ENCODE measurements around the gene WWP2. TPM values are rescaled to one million over a fixed set of nuclear protein-coding genes. Genes with fewer than 3 reads are reported as not detected.
"Not testable (repeated sequence)": the region's sequence is repeated elsewhere in the genome, so short reads cannot be mapped to it uniquely, and the experiment has no call there.

The WWP2 gene
- total RNA-seq, 2 donors from 2014 or later = 34.8 to 78.8 TPM

- no peak overlapping the region for H3K4me3 ChIP-seq
- H3K27me3 ChIP-seq = no peaks in the 10 kb centered on the region
- no peaks in the 10 kb centered on the region for H3K4me1 ChIP-seq
- H3K9me3 ChIP-seq = no peaks in the 10 kb centered on the region
- peaks cover 0 to 15% of the 10 kb centered on the region in 2 donors for H3K36me3 ChIP-seq (replicated peaks in 1 of 2; ENCODE audit: insufficient read depth in 1 of 2, low read depth in 2 of 2)
- DNase-seq (no peak), ATAC-seq (no peak)
- WGBS, 2 donors = 79 to 81% methylated on average over 6 of the region's 6 CpGs
- no peak overlapping the region for H3K27ac ChIP-seq
- TF ChIP-seq CTCF (IDR thresholded peaks at IDR 0.05) (no peak), POLR2A (IDR thresholded peaks at IDR 0.05) (no peak)
- intact Hi-C loops (cut with DNase I) = no loop called here
Observed at GRCh38 chr16:69784586-69784985, 22.5 kb downstream of the WWP2 start.

GRCh38 chr16:69787883-69788282 lies 25.8 kb downstream of the WWP2 start:
- H3K27me3 ChIP-seq = no peaks in the 10 kb centered on the region
- H3K36me3 ChIP-seq (replicated peaks in 1 of 2; ENCODE audit: insufficient read depth in 1 of 2, low read depth in 2 of 2) = peaks cover 0 to 16% of the 10 kb centered on the region in 2 donors
- no peak for TF ChIP-seq POLR2A (IDR thresholded peaks at IDR 0.05)
- TF ChIP-seq CTCF (IDR thresholded peaks at IDR 0.05) = no peak
- intact Hi-C loops (cut with DNase I) = no loop called here
- H3K9me3 ChIP-seq = no peaks in the 10 kb centered on the region
- no peak for DNase-seq
- H3K27ac ChIP-seq = no peak overlapping the region
- WGBS, 2 donors = 85 to 91% methylated on average over 4 of the region's 4 CpGs
- H3K4me3 ChIP-seq = no peak overlapping the region
- no peaks in the 10 kb centered on the region for H3K4me1 ChIP-seq
- no peak for ATAC-seq

GRCh38 chr16:69791391-69791847 lies 29.3 kb downstream of the WWP2 start:
- intact Hi-C loops (cut with DNase I) = loop anchor here (5.0 kb wide), 1 partner anchor 141 kb away; no protein-coding TSS in a partner anchor
- H3K4me1 ChIP-seq, ATAC-seq, H3K27me3 ChIP-seq, DNase-seq, H3K9me3 ChIP-seq, H3K4me3 ChIP-seq, H3K27ac ChIP-seq: not testable (repeated sequence)
- 88 to 92% methylated on average over 6 of the region's 6 CpGs for WGBS, 2 donors
- peaks cover 0 to 16% of the 10 kb centered on the region in 2 donors for H3K36me3 ChIP-seq (replicated peaks in 1 of 2; ENCODE audit: insufficient read depth in 1 of 2, low read depth in 2 of 2)

- H3K36me3 ChIP-seq (replicated peaks in 1 of 2; ENCODE audit: insufficient read depth in 1 of 2, low read depth in 2 of 2) = peaks cover 0 to 6% of the 10 kb centered on the region in 2 donors
- intact Hi-C loops (cut with DNase I) = loop anchor here (5.0 kb wide), 1 partner anchor 139 kb away; no protein-coding TSS in a partner anchor
- no peaks in the 10 kb centered on the region for H3K27me3 ChIP-seq
- H3K27ac ChIP-seq = no peak overlapping the region
- DNase-seq = no peak
- H3K9me3 ChIP-seq = no peaks in the 10 kb centered on the region
- H3K4me1 ChIP-seq = peaks cover 10% of the 10 kb centered on the region
- no peak for ATAC-seq
- 81 to 91% methylated on average over 4 of the region's 4 CpGs for WGBS, 2 donors
- no peak for TF ChIP-seq CTCF (IDR thresholded peaks at IDR 0.05)
- TF ChIP-seq POLR2A (IDR thresholded peaks at IDR 0.05) = no peak
- no peak overlapping the region for H3K4me3 ChIP-seq
Observed at GRCh38 chr16:69793526-69793925, 31.4 kb downstream of the WWP2 start.

GRCh38 chr16:69794486-69794885 lies 32.4 kb downstream of the WWP2 start:
- H3K4me1 ChIP-seq = peaks cover 13% of the 10 kb centered on the region
- H3K36me3 ChIP-seq (replicated peaks in 1 of 2; ENCODE audit: insufficient read depth in 1 of 2, low read depth in 2 of 2) = peaks cover 0 to 6% of the 10 kb centered on the region in 2 donors
- TF ChIP-seq CTCF (IDR thresholded peaks at IDR 0.05) = no peak
- no peak for TF ChIP-seq POLR2A (IDR thresholded peaks at IDR 0.05)
- no peaks in the 10 kb centered on the region for H3K9me3 ChIP-seq
- no peak overlapping the region for H3K4me3 ChIP-seq
- no peaks in the 10 kb centered on the region for H3K27me3 ChIP-seq
- H3K27ac ChIP-seq = no peak overlapping the region
- DNase-seq (no peak), ATAC-seq (no peak)
- intact Hi-C loops (cut with DNase I) = loop anchor here (5.0 kb wide), 1 partner anchor 138 kb away; no protein-coding TSS in a partner anchor
- WGBS, 2 donors = 85 to 89% methylated on average over 2 of the region's 2 CpGs

Measured in body of pancreas (tissue), 4 donors.